GM23338 (cell line): ENCODE results near the gene GTF3C5. TPM values are rescaled to one million over a fixed set of nuclear protein-coding genes. Genes with fewer than 3 reads are reported as not detected.

Experiments used
- ATAC-seq: fragments of 200-7000 bp; cut with Tn5 transposase; 3 replicates; pipeline ENCODE4 v1.9.1; 2020
- DNase-seq: peaks from one replicate; pipeline ENCODE4 v3.0.0-alpha.2; 2015; ENCODE audit warnings: low spot score
- H2AFZ ChIP-seq: fragments of 200-600 bp; sonication (generic); 2 replicates; pipeline ENCODE4 v1.8.0; 2016; ENCODE audit warnings: antibody characterized with exemption, mild to moderate bottlenecking, moderate library complexity
- H3F3A ChIP-seq: fragments of 200-600 bp; sonication (generic); replicated peaks from 2 replicates; pipeline ENCODE4 v1.8.0; 2017; ENCODE audit warnings: antibody characterized with exemption, mixed run types, low read depth
- H3K27ac ChIP-seq: fragments of 200-600 bp; sonication (generic); 2 replicates; pipeline ENCODE4 v1.6.1; 2016; ENCODE audit warnings: low read depth
- H3K27me3 ChIP-seq: fragments of 200-600 bp; sonication (generic); 2 replicates; pipeline ENCODE4 v1.8.0; 2016; ENCODE audit warnings: mild to moderate bottlenecking, mixed run types, moderate library complexity; ENCODE audit not compliant: insufficient read depth
- H3K36me3 ChIP-seq: fragments of 200-600 bp; sonication (generic); 2 replicates; pipeline ENCODE4 v1.8.0; 2016; ENCODE audit warnings: mild to moderate bottlenecking; ENCODE audit not compliant: insufficient read depth
- H3K4me1 ChIP-seq: fragments of 200-600 bp; sonication (generic); 2 replicates; pipeline ENCODE4 v1.8.0; 2016; ENCODE audit warnings: mild to moderate bottlenecking, moderate library complexity; ENCODE audit not compliant: insufficient read depth
- H3K4me2 ChIP-seq: fragments of 200-600 bp; sonication (generic); 2 replicates; pipeline ENCODE4 v1.7.1; 2017; ENCODE audit warnings: mixed run types
- H3K4me3 ChIP-seq: fragments of 200-600 bp; sonication (generic); 2 replicates; pipeline ENCODE4 v1.6.1; 2016; ENCODE audit warnings: mixed run types
- H3K79me2 ChIP-seq: fragments of 200-600 bp; sonication (generic); replicated peaks from 2 replicates; pipeline ENCODE4 v1.8.0; 2017; ENCODE audit warnings: mild to moderate bottlenecking; ENCODE audit not compliant: insufficient read depth
- H3K9me2 ChIP-seq: fragments of 200-600 bp; sonication (generic); 2 replicates; pipeline ENCODE4 v1.8.0; 2017; ENCODE audit not compliant: insufficient read depth
- H4K20me1 ChIP-seq: fragments of 200-600 bp; sonication (generic); replicated peaks from 2 replicates; pipeline ENCODE4 v1.8.0; 2017; ENCODE audit warnings: mild to moderate bottlenecking; ENCODE audit not compliant: insufficient read depth
- H3K27ac Mint-ChIP-seq: 2 replicates; pipeline ENCODE4 v1.8.0; 2020; ENCODE audit warnings: inconsistent platforms, mild to moderate bottlenecking, moderate library complexity, mixed read lengths
- H3K27me3 Mint-ChIP-seq: 3 replicates; pipeline ENCODE4 v1.8.0; 2022; ENCODE audit warnings: low read depth, mild to moderate bottlenecking, moderate library complexity, mixed read lengths, inconsistent platforms; ENCODE audit not compliant: insufficient read depth, poor library complexity
- H3K36me3 Mint-ChIP-seq: 3 replicates; pipeline ENCODE4 v1.8.0; 2021; ENCODE audit warnings: low read depth, mild to moderate bottlenecking, inconsistent platforms, moderate library complexity, mixed read lengths
- H3K4me1 Mint-ChIP-seq: 3 replicates; pipeline ENCODE4 v1.8.0; 2020; ENCODE audit warnings: mild to moderate bottlenecking, inconsistent platforms, mixed read lengths
- H3K4me3 Mint-ChIP-seq: 3 replicates; pipeline ENCODE4 v1.8.0; 2021; ENCODE audit warnings: moderate library complexity, mild to moderate bottlenecking, inconsistent platforms, mixed read lengths
- H3K9me3 Mint-ChIP-seq: 3 replicates; pipeline ENCODE4 v1.8.0; 2020; ENCODE audit warnings: moderate library complexity, mild to moderate bottlenecking, inconsistent platforms, mixed read lengths
- EZH2phosphoT487 ChIP-seq: fragments of 200-600 bp; sonication (generic); IDR thresholded peaks from one replicate; pipeline ENCODE4 v1.8.1; 2018; ENCODE audit warnings: antibody characterized with exemption; ENCODE audit not compliant: unreplicated experiment
- NANOG ChIP-seq: IDR thresholded peaks from 2 replicates; pipeline ENCODE4 v1.6.1; 2016; ENCODE audit warnings: antibody characterized with exemption, borderline replicate concordance
- POLR2AphosphoS5 ChIP-seq: IDR thresholded peaks from 2 replicates; pipeline ENCODE4 v1.6.1; 2016; ENCODE audit warnings: antibody characterized with exemption, low read depth
- STAT1 ChIP-seq: IDR thresholded peaks from one replicate; pipeline ENCODE4 v1.6.1; 2016; ENCODE audit warnings: antibody characterized with exemption; ENCODE audit not compliant: unreplicated experiment
- ZNF114 ChIP-seq: fragments of 250-450 bp; sonication (Bioruptor Pico); IDR thresholded peaks from 2 replicates; pipeline ENCODE4 v1.5.0; 2020; ENCODE audit warnings: mild to moderate bottlenecking, moderate library complexity
- ZNF331 ChIP-seq: fragments of 250-450 bp; sonication (Bioruptor Pico); IDR thresholded peaks from 2 replicates; pipeline ENCODE4 v1.5.0; 2020; ENCODE audit warnings: low read depth, mild to moderate bottlenecking, moderate library complexity
- polyA plus RNA-seq: library from polyadenylated mRNA; unstranded; fragments of >200 nt; fragmentation: Nextera tagmentation; extraction: Ambion mirVana; gene quantifications from 2 replicates; pipeline ENCODE4 v1.2.1, GENCODE V29; 2016
- total RNA-seq: library from RNA; depleted of rRNA; stranded (reverse); fragments of >200 nt; shearing (Covaris generic); gene quantifications from 2 replicates; pipeline ENCODE4 v1.2.3, GENCODE V29; 2014
- TF ChIP-seq, protein P1 (sequence below): IDR thresholded peaks from 2 replicates; pipeline ENCODE4 v1.6.1; 2016; ENCODE audit warnings: antibody characterized with exemption
- TF ChIP-seq, protein P2 (sequence below): fragments of 250-450 bp; sonication (Bioruptor Pico); IDR thresholded peaks from 2 replicates; pipeline ENCODE4 v1.5.0; 2020; ENCODE audit warnings: mild to moderate bottlenecking, moderate library complexity

Gene GTF3C5
- total and polyA plus RNA-seq, 2 experiments from 2014 or later = 46.0 to 78.8 TPM

DNA sequence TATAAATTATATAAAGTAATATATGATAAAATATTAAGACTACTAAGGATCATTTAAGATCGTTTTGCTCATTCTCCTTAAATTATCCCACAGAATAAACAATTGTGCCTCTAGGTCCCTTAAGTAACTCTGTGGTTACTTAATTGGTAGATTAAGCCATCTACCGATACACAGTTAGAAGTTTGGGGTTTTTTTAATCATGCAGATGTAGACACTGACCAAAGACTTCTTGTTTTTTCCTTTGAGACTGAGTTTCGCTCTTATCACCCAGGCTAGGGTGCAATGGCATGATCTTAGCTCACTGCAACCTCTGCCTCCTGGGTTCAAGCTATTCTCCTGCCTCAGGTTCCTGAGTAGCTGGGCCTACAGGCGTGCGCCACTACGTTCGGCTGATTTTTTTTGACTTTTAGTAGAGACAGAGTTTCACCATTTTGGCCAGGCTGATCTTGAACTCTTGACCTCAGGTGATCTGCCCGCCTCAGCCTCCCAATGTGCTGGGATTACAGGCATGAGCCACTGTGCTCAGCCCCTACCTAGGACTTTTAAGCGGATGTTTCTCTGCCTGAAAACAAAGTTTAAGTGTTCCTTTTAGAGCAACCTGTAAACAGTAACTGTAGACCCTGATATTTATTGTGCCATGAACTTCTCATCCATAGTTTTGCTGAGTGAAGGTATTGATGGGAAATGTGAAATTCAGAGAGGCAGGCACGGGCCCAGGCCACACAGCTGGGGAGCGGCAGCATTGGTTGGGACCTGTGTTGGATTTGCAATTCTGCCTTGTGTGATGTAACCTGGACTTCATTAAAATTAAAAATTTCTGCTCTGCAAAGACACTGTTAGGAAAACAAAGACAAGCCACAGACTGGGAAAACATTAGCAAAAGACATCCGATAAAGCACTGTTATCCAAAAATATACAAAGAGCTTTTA is 42.6 kb downstream of the GTF3C5 start (continued):
- TF ChIP-seq ZNF114 (CRISPR knock-in tag) (no peak), NANOG (no peak), POLR2AphosphoS5 (no peak)
- TF ChIP-seq, protein P1, sequence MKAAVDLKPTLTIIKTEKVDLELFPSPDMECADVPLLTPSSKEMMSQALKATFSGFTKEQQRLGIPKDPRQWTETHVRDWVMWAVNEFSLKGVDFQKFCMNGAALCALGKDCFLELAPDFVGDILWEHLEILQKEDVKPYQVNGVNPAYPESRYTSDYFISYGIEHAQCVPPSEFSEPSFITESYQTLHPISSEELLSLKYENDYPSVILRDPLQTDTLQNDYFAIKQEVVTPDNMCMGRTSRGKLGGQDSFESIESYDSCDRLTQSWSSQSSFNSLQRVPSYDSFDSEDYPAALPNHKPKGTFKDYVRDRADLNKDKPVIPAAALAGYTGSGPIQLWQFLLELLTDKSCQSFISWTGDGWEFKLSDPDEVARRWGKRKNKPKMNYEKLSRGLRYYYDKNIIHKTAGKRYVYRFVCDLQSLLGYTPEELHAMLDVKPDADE = no peak

DNA sequence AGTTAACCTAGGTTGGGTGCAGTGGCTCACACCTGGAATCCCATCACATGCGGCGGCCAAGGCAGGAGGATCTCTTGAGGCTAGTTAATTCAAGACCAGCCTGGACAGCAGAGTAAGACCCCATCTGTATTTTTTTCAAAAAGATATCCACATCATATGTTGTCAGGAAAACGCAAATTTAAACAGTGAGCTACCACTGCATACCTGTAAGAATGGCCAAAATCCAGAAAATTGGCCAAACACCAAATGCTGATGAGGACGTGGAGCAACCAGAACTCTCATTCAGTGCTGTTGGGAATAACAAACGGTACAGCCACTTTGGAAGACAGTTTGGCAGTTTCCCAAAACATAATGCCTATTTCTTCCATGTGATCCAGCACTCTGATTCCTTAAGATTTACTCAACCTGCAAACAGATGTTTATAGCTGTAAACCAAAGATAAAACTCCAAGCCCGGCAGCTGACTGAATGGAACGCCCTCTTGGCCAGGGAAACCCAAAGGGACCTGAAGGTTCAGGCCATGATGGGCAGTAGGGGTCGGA is 43.4 kb downstream of the GTF3C5 start:
- Histone ChIP-seq H3K4me1 (no peaks in the 10 kb centered on the region), H3K79me2 (no peaks in the 10 kb centered on the region), H3K9me2 (no peaks in the 10 kb centered on the region), H3K27ac (no peak overlapping the region), H3K4me2 (no peak overlapping the region), H3K36me3 (no peaks in the 10 kb centered on the region), H3K27me3 (no peaks in the 10 kb centered on the region), H2AFZ (no peak overlapping the region), H3F3A (no peaks in the 10 kb centered on the region), H4K20me1 (no peaks in the 10 kb centered on the region; the same call in 1 of the 2 replicates), H3K4me3 (no peak overlapping the region)
- no peak overlapping the region for H3K27ac Mint-ChIP-seq
- H3K4me1 Mint-ChIP-seq = peaks cover 5% of the 10 kb centered on the region; the same call in 2 of the 3 replicates
- H3K27me3 Mint-ChIP-seq = peaks cover 13% of the 10 kb centered on the region
- peaks cover 9% of the 10 kb centered on the region for H3K36me3 Mint-ChIP-seq
- TF ChIP-seq ZNF331 (CRISPR knock-in tag) (no peak), EZH2phosphoT487 (no peak), STAT1 (no peak), NANOG (no peak), ZNF114 (CRISPR knock-in tag) (no peak), POLR2AphosphoS5 (no peak)
- TF ChIP-seq, protein P2, sequence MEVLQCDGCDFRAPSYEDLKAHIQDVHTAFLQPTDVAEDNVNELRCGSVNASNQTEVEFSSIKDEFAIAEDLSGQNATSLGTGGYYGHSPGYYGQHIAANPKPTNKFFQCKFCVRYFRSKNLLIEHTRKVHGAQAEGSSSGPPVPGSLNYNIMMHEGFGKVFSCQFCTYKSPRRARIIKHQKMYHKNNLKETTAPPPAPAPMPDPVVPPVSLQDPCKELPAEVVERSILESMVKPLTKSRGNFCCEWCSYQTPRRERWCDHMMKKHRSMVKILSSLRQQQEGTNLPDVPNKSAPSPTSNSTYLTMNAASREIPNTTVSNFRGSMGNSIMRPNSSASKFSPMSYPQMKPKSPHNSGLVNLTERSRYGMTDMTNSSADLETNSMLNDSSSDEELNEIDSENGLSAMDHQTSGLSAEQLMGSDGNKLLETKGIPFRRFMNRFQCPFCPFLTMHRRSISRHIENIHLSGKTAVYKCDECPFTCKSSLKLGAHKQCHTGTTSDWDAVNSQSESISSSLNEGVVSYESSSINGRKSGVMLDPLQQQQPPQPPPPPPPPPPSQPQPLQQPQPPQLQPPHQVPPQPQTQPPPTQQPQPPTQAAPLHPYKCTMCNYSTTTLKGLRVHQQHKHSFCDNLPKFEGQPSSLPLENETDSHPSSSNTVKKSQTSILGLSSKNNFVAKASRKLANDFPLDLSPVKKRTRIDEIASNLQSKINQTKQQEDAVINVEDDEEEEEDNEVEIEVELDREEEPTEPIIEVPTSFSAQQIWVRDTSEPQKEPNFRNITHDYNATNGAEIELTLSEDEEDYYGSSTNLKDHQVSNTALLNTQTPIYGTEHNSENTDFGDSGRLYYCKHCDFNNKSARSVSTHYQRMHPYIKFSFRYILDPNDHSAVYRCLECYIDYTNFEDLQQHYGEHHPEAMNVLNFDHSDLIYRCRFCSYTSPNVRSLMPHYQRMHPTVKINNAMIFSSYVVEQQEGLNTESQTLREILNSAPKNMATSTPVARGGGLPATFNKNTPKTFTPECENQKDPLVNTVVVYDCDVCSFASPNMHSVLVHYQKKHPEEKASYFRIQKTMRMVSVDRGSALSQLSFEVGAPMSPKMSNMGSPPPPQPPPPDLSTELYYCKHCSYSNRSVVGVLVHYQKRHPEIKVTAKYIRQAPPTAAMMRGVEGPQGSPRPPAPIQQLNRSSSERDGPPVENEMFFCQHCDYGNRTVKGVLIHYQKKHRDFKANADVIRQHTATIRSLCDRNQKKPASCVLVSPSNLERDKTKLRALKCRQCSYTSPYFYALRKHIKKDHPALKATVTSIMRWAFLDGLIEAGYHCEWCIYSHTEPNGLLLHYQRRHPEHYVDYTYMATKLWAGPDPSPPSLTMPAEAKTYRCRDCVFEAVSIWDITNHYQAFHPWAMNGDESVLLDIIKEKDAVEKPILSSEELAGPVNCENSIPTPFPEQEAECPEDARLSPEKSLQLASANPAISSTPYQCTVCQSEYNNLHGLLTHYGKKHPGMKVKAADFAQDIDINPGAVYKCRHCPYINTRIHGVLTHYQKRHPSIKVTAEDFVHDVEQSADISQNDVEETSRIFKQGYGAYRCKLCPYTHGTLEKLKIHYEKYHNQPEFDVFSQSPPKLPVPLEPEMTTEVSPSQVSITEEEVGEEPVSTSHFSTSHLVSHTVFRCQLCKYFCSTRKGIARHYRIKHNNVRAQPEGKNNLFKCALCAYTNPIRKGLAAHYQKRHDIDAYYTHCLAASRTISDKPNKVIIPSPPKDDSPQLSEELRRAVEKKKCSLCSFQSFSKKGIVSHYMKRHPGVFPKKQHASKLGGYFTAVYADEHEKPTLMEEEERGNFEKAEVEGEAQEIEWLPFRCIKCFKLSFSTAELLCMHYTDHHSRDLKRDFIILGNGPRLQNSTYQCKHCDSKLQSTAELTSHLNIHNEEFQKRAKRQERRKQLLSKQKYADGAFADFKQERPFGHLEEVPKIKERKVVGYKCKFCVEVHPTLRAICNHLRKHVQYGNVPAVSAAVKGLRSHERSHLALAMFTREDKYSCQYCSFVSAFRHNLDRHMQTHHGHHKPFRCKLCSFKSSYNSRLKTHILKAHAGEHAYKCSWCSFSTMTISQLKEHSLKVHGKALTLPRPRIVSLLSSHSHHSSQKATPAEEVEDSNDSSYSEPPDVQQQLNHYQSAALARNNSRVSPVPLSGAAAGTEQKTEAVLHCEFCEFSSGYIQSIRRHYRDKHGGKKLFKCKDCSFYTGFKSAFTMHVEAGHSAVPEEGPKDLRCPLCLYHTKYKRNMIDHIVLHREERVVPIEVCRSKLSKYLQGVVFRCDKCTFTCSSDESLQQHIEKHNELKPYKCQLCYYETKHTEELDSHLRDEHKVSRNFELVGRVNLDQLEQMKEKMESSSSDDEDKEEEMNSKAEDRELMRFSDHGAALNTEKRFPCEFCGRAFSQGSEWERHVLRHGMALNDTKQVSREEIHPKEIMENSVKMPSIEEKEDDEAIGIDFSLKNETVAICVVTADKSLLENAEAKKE (CRISPR knock-in tag) = no peak
- DNase-seq (no peak), ATAC-seq (no peak)
- H3K9me3 Mint-ChIP-seq = no peaks in the 10 kb centered on the region; the same call in 2 of the 3 replicates
- H3K4me3 Mint-ChIP-seq = no peak overlapping the region
